Muscle of back (tissue), 10 donors: ENCODE measurements around the gene ARRDC5. TPM values are rescaled to one million over a fixed set of nuclear protein-coding genes. Genes with fewer than 3 reads are reported as not detected.

ENCODE experiments used
- polyA plus RNA-seq, 10 donors: library from polyadenylated mRNA; unstranded; fragments of 120-200 nt; gene quantifications; one replicate each; pipeline ENCODE4 v1.2.1, GENCODE V29; 2013; ENCODE audit not compliant: insufficient read length in 10 of 10

The ARRDC5 gene
- polyA plus RNA-seq, 10 donors = 0.21 to 0.27 (median 0.24) TPM; not detected in 7

Other genes with a start within 250 kb of the ARRDC5 start
- 10 to 100 TPM; 44.7 to 90.4 (median 56.5) TPM for gene MYDGF, start 232.6 kb downstream of the ARRDC5 start, polyA plus RNA-seq
- gene DPP9, start 179.1 kb downstream of the ARRDC5 start, polyA plus RNA-seq = 10 to 100 TPM; 18.3 to 26.8 (median 21.5) TPM
- gene FEM1A, start 111.2 kb downstream of the ARRDC5 start, polyA plus RNA-seq = 1 to 10 TPM; 2.1 to 3.5 (median 3.0) TPM
- gene TICAM1, start 71.2 kb downstream of the ARRDC5 start, polyA plus RNA-seq = 1 to 10 TPM; 3.9 to 7.3 (median 4.8) TPM
- 10 to 100 TPM; 25.6 to 47.4 (median 38.1) TPM for gene PLIN3, start 35.2 kb downstream of the ARRDC5 start, polyA plus RNA-seq
- gene UHRF1, start 6.6 kb upstream of the ARRDC5 start, polyA plus RNA-seq = 10 to 100 TPM; 18.0 to 36.3 (median 26.8) TPM
- 10 to 100 TPM; 15.4 to 20.2 (median 18.5) TPM for gene KDM4B, start 66.2 kb upstream of the ARRDC5 start, polyA plus RNA-seq